ENCODE data around the gene FMO1.
"Not testable (repeated sequence)": the region's sequence is repeated elsewhere in the genome, so short reads cannot be mapped to it uniquely, and the experiment has no call there.

FMO1 gene

GRCh38 chr1:171226747-171227370 is 21.4 kb upstream of the FMO1 start:
- H3K27me3 ChIP-seq = no peaks in the 10 kb centered on the region
- peaks cover 0 to 14% (median 0%) of the 10 kb centered on the region in 10 experiments; a peak in 5 of 20 replicates for H3K4me1 ChIP-seq
- no peak overlapping the region for H3K27ac ChIP-seq
- no peaks in the 10 kb centered on the region for H3K36me3 ChIP-seq
- H4K20me1 ChIP-seq = no peaks in the 10 kb centered on the region
- H3K9me3 ChIP-seq (replicated peaks in 1 of 11) = no peaks in the 10 kb centered on the region
- TF ChIP-seq Cebpa-rat (IDR thresholded peaks at IDR 0.05) = no peak
- H3K4me2 ChIP-seq = no peak overlapping the region
- no peak overlapping the region for H3K9ac ChIP-seq
- H3K4me3 ChIP-seq = no peak overlapping the region

GRCh38 chr1:171231326-171231725 is 17.0 kb upstream of the FMO1 start:
- H3K27ac ChIP-seq = no peak overlapping the region
- no peak overlapping the region for H3K9ac ChIP-seq
- H3K4me3 ChIP-seq = no peak overlapping the region
- H3K4me2 ChIP-seq = no peak overlapping the region
- no peaks in the 10 kb centered on the region for H4K20me1 ChIP-seq
- no peak for TF ChIP-seq Cebpa-rat (IDR thresholded peaks at IDR 0.05)
- H3K36me3 ChIP-seq = no peaks in the 10 kb centered on the region
- no peaks in the 10 kb centered on the region for H3K4me1 ChIP-seq
- H3K9me3 ChIP-seq (replicated peaks in 1 of 11) = peaks cover 0 to 24% (median 5%) of the 10 kb centered on the region in 11 experiments; a peak in 10 of 22 replicates
- no peaks in the 10 kb centered on the region for H3K27me3 ChIP-seq

- Histone ChIP-seq H3K27me3 (no peaks in the 10 kb centered on the region), H3K9ac (no peak overlapping the region), H3K27ac (no peak overlapping the region), H3K4me2 (no peak overlapping the region), H3K4me1 (no peaks in the 10 kb centered on the region), H4K20me1 (no peaks in the 10 kb centered on the region), H3K4me3 (no peak overlapping the region), H3K36me3 (no peaks in the 10 kb centered on the region), H3K9me3 (replicated peaks in 1 of 11) (peaks cover 0 to 42% (median 18%) of the 10 kb centered on the region in 11 experiments; a peak in 16 of 22 replicates)
- TF ChIP-seq Cebpa-rat (IDR thresholded peaks at IDR 0.05) = no peak
These were observed 15.1 kb upstream of the FMO1 start for GRCh38 chr1:171233183-171233582.

- H3K9me3 ChIP-seq (replicated peaks in 1 of 11) = peaks cover 0 to 54% (median 18%) of the 10 kb centered on the region in 11 experiments; a peak in 16 of 22 replicates
- not testable (repeated sequence) for H3K4me1 ChIP-seq, H3K9ac ChIP-seq, H3K27me3 ChIP-seq, H3K4me2 ChIP-seq, H3K27ac ChIP-seq, H4K20me1 ChIP-seq, H3K4me3 ChIP-seq, H3K36me3 ChIP-seq
These were observed 12.1 kb upstream of the FMO1 start for GRCh38 chr1:171236231-171236630.

- Histone ChIP-seq H4K20me1 (no peaks in the 10 kb centered on the region), H3K27me3 (no peaks in the 10 kb centered on the region), H3K4me2 (no peak overlapping the region), H3K4me1 (no peaks in the 10 kb centered on the region), H3K27ac (no peak overlapping the region), H3K9me3 (replicated peaks in 1 of 11) (peaks cover 0 to 12% (median 0%) of the 10 kb centered on the region in 11 experiments; a peak in 4 of 22 replicates), H3K4me3 (no peak overlapping the region), H3K36me3 (no peaks in the 10 kb centered on the region), H3K9ac (no peak overlapping the region)
- TF ChIP-seq Cebpa-rat (IDR thresholded peaks at IDR 0.05) = no peak
These were observed 4.4 kb upstream of the FMO1 start for GRCh38 chr1:171243878-171244277.

GRCh38 chr1:171245458-171246064 is 2.7 kb upstream of the FMO1 start:
- H3K4me2 ChIP-seq = no peak overlapping the region
- no peaks in the 10 kb centered on the region for H4K20me1 ChIP-seq
- H3K4me1 ChIP-seq = no peaks in the 10 kb centered on the region
- no peaks in the 10 kb centered on the region for H3K27me3 ChIP-seq
- H3K27ac ChIP-seq = no peak overlapping the region
- TF ChIP-seq Cebpa-rat (IDR thresholded peaks at IDR 0.05) = no peak
- H3K4me3 ChIP-seq = no peak overlapping the region
- no peak overlapping the region for H3K9ac ChIP-seq
- peaks cover 0 to 3% (median 0%) of the 10 kb centered on the region in 11 experiments; a peak in 1 of 22 replicates for H3K9me3 ChIP-seq (replicated peaks in 1 of 11)
- no peaks in the 10 kb centered on the region for H3K36me3 ChIP-seq

GRCh38 chr1:171247501-171247900 is 793 bp upstream of the FMO1 start:
- no peaks in the 10 kb centered on the region for H3K27me3 ChIP-seq
- no peak overlapping the region for H3K4me3 ChIP-seq
- H3K36me3 ChIP-seq = no peaks in the 10 kb centered on the region
- H3K27ac ChIP-seq = no peak overlapping the region
- H3K4me2 ChIP-seq = no peak overlapping the region
- H3K4me1 ChIP-seq = peaks cover 0 to 6% (median 4%) of the 10 kb centered on the region in 10 experiments; a peak in 11 of 20 replicates
- no peaks in the 10 kb centered on the region for H3K9me3 ChIP-seq (replicated peaks in 1 of 11)
- H3K9ac ChIP-seq = no peak overlapping the region
- no peaks in the 10 kb centered on the region for H4K20me1 ChIP-seq
- no peak for TF ChIP-seq Cebpa-rat (IDR thresholded peaks at IDR 0.05)

GRCh38 chr1:171248841-171249240 is 547 bp downstream of the FMO1 start:
- peaks cover 0 to 9% (median 6%) of the 10 kb centered on the region in 10 experiments; a peak in 11 of 20 replicates for H3K4me1 ChIP-seq
- H4K20me1 ChIP-seq = no peaks in the 10 kb centered on the region
- no peak overlapping the region for H3K9ac ChIP-seq
- H3K4me2 ChIP-seq = no peak overlapping the region
- no peaks in the 10 kb centered on the region for H3K27me3 ChIP-seq
- H3K9me3 ChIP-seq (replicated peaks in 1 of 11) = no peaks in the 10 kb centered on the region
- TF ChIP-seq Cebpa-rat (IDR thresholded peaks at IDR 0.05) = no peak
- H3K27ac ChIP-seq = no peak overlapping the region
- H3K4me3 ChIP-seq = no peak overlapping the region
- no peaks in the 10 kb centered on the region for H3K36me3 ChIP-seq

- no peaks in the 10 kb centered on the region for H4K20me1 ChIP-seq
- H3K4me3 ChIP-seq = no peak overlapping the region
- no peak overlapping the region for H3K4me2 ChIP-seq
- no peaks in the 10 kb centered on the region for H3K9me3 ChIP-seq (replicated peaks in 1 of 11)
- no peak for TF ChIP-seq Cebpa-rat (IDR thresholded peaks at IDR 0.05)
- peaks cover 0 to 9% (median 6%) of the 10 kb centered on the region in 10 experiments; a peak in 11 of 20 replicates for H3K4me1 ChIP-seq
- H3K27ac ChIP-seq = no peak overlapping the region
- H3K27me3 ChIP-seq = no peaks in the 10 kb centered on the region
- H3K9ac ChIP-seq = no peak overlapping the region
- no peaks in the 10 kb centered on the region for H3K36me3 ChIP-seq
These were observed 2.0 kb downstream of the FMO1 start for GRCh38 chr1:171250263-171250662.
